AG08396 (cell line): Measurements from ENCODE around the gene NUCB1.

Experiments used
- DNase-seq: peaks from one replicate; pipeline ENCODE4 v3.0.0; 2012; ENCODE audit warnings: low spot score, mixed read lengths

Gene NUCB1

DNA sequence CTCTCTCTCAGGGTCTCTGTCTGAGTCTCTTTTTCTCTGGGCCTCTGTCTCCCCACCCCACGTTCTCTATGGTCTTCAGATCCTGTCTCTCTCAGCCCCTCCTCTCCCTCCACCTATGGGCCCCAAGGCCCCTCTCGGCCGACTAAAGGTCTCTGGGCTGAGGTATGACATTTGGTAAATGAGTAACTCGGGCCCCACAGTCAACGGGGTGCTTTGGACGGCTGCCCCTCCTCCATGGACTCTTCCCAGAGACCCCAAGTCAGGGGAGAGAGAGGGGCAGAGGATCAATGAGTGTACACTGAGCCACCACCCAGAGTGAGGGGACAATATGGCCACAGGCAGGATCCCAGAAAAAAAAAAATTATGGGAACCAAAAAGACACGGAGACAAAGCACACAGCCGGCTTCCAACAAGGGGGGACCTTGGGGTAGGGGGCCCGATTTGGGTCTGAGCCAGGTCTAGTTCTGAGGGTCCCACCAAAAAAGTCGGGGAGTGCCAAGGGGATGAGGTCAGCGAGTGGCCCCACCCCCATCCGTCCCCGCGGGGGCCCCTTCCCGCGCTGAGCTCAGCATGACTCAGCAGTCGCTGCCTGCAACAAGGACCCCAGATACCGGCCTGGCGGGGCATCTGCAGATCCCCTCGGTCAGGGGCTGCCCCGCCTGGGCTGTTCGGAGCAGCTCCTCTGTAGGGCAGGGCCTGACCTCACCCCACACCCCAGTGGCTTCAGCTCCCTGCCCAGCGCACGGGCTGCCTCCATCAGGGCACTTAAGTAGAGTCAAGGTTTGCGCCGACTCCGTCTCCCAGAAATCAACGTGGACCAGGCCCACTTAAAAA is 63.5 kb downstream of the NUCB1 start:
- peak; percentile 85 for DNase-seq

DNA sequence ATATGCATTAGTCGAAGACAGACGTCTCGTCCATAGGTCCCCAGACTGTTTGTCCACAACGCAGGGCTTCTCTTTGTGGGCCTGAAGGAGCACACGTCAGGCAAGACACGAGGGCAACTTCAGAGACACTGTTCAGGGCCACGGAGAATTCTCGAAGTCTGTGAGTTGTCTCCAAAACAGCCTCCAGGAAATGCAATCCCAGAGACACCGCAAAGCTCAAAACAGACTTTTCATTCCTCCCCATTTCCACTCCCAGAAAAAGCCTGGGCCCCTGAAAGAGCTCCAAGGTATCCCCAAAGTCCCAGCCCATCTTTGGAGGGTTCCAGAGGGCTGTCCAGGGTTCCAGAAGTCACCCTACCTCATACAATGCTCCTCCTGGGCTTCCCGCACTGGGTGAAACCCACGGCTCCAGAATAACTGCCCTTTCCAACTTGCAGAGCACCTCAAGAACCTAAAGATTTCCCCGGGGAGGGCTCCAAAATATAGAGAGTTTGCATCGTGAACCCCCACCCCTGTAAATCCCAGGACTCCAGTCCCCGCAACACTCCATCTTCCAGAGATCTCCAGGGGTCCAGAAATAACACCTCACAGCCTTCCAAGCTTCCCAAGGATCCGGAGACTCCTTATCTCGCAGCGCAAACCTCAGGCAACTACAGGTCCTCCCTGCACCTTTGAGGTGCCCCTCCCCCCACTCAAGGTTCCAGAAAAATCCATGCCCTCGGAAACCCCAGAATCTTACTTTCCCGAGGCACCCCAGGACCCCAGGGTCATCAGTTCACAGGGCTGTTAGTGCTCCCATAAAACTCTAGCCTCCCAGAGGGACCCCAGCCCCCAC is 64.3 kb downstream of the NUCB1 start:
- DNase-seq: no peak

DNA sequence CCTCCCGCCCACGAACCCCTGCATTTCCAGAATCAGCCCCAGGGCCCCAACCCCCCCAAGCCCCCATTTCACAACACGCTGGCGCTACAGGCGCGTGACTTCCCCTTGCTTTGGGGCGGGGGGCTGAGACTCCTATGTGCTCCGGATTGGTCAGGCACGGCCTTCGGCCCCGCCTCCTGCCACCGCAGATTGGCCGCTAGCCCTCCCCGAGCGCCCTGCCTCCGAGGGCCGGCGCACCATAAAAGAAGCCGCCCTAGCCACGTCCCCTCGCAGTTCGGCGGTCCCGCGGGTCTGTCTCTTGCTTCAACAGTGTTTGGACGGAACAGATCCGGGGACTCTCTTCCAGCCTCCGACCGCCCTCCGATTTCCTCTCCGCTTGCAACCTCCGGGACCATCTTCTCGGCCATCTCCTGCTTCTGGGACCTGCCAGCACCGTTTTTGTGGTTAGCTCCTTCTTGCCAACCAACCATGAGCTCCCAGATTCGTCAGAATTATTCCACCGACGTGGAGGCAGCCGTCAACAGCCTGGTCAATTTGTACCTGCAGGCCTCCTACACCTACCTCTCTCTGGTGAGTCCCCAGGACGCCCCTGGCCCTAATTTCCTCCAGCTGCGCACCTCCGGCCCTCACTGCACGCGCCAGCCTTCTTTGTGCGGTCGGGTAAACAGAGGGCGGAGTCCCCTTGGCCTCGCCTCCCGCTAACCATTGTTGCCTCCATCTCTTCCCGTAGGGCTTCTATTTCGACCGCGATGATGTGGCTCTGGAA is 65.1 kb downstream of the NUCB1 start, which contains the start of gene FTL:
TSS of gene FTL (plus strand) at position 270 of the 766 bp plus-strand sequence. CDS start at position 469, 199 bp downstream.
- DNase-seq: peak; percentile 97

DNA sequence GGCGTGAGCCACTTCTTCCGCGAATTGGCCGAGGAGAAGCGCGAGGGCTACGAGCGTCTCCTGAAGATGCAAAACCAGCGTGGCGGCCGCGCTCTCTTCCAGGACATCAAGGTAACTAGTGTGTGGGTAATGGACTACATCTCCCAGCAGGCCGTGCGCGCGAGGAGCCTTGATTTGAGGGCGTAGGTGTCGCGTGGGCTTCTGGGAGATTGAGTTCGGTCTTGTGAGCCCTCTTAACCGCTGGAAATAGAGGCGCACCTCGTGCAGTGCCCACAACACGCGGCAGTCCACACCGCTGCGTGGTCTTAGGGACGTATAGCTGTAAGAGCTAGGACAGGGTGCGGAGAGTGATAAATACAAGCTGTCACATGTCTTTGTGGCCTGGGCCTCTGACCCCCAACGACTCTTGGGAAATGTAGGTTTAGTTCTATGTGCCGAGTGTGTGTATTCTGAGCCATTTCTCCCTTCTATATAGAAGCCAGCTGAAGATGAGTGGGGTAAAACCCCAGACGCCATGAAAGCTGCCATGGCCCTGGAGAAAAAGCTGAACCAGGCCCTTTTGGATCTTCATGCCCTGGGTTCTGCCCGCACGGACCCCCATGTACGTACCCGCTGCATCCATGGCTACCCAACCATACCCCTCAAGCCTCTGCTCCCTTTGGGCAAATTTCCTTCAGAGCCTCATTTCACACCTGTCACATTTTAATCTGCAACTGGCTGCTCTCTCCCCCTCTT is 65.9 kb downstream of the NUCB1 start:
- DNase-seq: no peak

DNA sequence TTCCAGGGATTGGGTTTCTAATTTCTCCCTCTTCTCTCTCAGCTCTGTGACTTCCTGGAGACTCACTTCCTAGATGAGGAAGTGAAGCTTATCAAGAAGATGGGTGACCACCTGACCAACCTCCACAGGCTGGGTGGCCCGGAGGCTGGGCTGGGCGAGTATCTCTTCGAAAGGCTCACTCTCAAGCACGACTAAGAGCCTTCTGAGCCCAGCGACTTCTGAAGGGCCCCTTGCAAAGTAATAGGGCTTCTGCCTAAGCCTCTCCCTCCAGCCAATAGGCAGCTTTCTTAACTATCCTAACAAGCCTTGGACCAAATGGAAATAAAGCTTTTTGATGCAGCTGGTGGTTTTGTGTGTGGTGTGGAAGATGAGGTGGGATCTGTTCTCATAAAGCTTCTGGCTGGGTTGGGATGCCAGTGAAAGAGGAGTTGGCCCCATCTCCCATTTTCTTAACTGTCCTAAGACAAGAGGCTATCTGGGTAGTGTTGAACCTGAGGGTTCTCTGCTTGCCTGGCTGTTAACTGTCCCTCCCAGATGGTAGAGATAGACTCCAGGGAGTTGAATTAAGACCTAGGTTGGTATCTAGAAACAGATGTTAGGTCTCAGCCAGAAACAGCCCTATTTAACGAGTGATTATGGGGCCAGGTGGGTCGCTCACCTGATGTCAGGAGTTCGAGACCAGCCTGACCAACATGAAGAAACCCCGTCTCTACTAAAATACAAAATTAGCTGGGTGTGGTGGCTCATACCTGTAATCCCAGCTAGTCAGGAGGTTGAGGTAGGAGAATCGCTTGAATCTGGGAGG is 66.6 kb downstream of the NUCB1 start:
- DNase-seq: no peak

DNA sequence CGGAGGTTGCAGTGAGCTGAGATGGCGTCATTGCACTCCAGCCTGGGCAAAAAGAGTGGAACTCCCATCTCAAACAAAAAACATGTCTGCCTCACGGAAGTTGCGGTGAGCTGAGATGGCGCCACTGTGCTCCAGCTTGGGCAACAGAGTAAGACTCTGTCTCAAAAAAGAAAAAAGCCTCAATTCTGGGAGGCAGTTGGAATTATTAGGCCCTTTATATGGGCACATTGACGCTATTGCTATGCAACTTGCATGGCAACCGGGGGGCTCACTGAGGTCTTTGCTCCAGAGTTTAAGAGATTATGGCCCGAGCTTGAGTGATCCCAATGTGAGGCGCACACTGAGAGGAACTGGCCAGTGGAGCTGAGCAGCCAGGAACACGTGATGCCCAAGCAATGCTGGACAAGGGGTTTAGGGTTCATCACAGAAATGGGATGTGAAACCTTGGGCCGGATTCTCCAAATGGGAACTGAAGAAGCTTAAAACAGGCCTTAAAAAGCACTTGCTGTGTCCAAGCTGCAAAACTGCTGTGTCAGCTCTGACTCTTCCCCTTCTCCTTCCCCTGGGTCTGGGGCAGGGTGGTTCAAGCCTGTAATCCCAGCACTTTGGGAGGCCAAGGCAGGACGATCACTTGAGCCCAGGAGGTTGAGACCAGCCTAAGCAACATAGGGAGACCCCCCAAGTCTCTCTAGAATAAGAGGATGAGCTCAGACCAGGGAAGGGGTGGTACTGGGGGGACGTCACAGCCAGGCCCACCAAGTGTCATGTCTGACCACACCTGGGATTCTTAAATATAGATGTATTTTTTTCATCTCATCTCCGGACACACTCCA is 67.5 kb downstream of the NUCB1 start:
- DNase-seq: no peak

DNA sequence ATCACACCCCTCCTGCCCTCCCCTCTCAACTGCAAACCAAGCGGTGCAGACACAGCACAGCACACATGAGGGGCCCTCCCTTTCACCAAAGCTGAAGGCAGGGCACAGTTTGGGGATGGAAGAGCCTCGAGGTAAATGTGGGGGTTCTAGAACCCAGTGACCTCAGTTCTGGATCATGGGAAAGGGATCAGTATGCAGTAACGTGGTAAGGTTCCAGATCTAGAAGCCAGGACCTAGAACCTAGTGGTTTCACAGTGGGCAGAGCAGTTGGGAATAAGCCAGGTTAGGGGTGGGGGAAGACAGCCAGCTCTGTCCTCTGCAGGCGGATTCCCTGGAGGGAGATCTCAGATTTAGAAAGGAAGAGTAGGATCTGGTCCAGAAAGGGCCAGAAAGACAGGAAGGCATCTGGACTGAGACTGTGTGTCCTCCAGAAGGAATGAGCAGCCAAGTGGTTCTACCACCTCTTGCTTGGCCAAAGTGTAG is 68.1 kb downstream of the NUCB1 start:
- DNase-seq: no peak

DNA sequence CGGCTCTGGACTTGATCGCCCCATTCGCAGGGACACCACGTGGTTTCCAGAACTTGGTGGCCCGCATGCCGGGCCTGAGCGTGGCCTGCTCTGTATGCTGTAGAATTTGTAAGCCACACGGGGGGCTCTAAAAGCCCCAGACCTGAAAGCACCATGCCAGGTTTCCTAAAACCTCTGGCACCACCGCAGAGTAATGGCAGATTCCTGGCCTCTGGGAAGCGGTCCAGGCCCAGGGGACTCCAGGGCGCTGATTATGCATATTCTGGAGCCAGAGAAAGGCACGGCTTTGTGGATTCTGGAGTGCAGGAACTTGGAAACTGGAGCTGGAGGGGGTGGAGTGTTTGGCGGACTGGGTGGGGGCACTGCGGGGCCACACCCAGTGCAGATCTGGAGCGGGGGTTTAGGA is 68.7 kb downstream of the NUCB1 start:
- DNase-seq: no peak

DNA sequence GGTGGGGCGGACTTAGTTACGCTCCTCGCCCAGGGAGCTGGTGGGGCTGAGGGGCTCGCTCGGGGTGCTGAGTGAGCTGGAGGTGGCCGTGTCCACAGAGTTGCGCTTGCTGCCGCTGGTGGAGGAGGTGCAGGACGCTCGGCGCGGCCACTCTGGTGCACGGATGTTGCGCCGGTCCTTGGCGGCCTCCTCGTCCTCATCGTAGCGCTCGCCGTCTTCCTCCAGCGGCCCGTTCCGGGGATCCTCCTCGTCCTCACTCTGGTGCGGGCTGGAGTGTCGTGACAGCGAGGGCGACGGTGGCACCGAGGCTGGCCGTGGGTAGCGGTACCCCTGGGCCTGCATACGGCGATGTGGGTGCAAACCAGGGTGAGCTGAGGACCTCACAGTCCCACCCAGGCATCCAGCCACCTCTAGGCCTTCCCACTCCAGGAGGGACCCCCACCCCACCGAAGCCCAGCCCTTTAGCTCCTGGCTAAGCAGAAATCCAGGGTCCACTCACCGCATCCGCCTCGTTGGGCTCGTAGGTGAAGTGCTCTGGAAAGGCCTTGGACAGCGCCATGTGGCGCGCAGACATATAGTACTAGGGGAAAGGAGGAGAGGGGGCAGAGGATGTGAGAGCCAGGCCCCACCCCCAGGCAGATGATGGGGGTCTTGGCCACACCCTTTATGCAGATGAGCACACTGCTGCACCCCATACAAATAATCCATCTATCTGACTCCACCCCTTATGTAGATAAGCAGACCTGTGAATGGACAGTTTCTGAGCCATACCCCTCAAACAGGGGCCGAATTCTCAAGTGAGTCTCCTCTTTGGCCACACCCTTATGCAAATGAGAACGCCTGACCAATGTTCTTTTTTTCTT is 69.4 kb downstream of the NUCB1 start:
- DNase-seq: no peak

DNA sequence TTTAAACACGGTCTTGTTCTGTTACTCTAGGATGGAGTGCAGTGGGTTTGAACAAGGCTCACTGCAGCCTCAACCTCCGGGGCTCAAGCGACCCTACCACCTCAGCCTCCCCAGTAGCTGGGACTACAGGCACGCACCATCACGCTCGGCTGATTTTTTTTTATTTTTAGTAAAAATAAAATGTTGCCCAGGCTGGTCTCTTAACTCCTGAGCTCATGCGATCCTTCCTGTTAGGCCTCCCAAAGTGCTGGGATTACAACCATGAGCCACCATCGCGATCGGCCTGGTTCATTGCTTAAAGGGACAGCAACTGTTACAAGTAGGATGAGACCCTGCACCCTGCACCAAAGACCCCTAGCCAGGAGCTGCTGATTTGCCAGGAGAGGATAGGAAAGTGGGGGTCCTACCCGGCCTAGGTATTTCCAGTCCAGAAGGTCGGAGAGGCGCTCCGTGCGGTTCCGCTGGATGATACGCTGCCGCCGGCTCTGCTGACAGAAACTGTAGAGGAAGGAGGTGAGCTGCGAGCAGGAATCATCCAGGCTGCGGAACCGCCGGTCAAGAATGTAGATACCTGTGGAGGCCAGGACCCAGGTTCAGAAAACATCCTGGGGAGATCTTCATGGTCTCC is 70.1 kb downstream of the NUCB1 start:
- no peak for DNase-seq

DNA sequence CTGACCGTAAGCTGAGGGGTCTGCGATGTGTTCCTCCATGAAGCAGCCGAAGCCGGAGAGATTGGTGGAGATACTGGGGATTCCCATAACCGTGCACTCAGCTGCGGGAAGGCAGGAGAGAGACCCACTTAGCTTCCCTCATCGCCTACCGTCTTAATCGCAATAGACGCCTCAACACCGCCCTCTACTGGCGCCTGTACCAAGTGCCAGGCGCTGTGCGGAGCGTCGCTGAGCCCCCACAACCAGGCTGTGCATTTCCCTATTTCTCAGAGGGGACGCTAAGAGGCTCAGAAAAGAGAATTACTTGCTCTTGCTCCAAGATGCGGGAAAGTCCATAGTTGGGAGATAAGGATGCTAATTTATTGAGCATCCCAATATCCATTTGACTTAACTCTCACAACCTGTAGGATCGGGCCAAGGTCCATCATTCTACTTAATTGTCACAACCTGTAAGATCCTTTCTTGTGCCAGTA is 70.8 kb downstream of the NUCB1 start:
- peak; percentile 76 for DNase-seq
